HuH-7.5 (cell line): Measurements from ENCODE around the gene HS6ST3.

Source experiments
- DNase-seq: peaks from one replicate; pipeline ENCODE4 v3.0.0; 2011; ENCODE audit warnings: low spot score

The HS6ST3 gene

GRCh38 chr13:96794669-96795068 is 704.8 kb downstream of the HS6ST3 start:
- DNase-seq = no peak

GRCh38 chr13:96795670-96796069 is 705.8 kb downstream of the HS6ST3 start:
- DNase-seq = no peak

GRCh38 chr13:96796091-96796633 is 706.3 kb downstream of the HS6ST3 start:
- DNase-seq = no peak

GRCh38 chr13:96797136-96797535 is 707.2 kb downstream of the HS6ST3 start:
- DNase-seq = no peak

- DNase-seq = no peak
Observed at GRCh38 chr13:96803456-96804100, 713.7 kb downstream of the HS6ST3 start.

GRCh38 chr13:96804174-96804573 is 714.3 kb downstream of the HS6ST3 start:
- no peak for DNase-seq

GRCh38 chr13:96806746-96807145 is 716.8 kb downstream of the HS6ST3 start:
- no peak for DNase-seq

- no peak for DNase-seq
Observed at GRCh38 chr13:96809366-96810096, 719.6 kb downstream of the HS6ST3 start.

- DNase-seq = no peak
Observed at GRCh38 chr13:96810104-96810503, 720.2 kb downstream of the HS6ST3 start.

- no peak for DNase-seq
Observed at GRCh38 chr13:96811049-96811448, 721.1 kb downstream of the HS6ST3 start.

GRCh38 chr13:96816261-96816660 is 726.4 kb downstream of the HS6ST3 start:
- DNase-seq = no peak

- DNase-seq = no peak
Observed at GRCh38 chr13:96816874-96817273, 727.0 kb downstream of the HS6ST3 start.

- DNase-seq = no peak
Observed at GRCh38 chr13:96817336-96817941, 727.5 kb downstream of the HS6ST3 start.

GRCh38 chr13:96819375-96819774 is 729.5 kb downstream of the HS6ST3 start:
- DNase-seq = no peak

GRCh38 chr13:96821381-96821780 is 731.5 kb downstream of the HS6ST3 start:
- DNase-seq = no peak

- DNase-seq = no peak
Observed at GRCh38 chr13:96821971-96822370, 732.1 kb downstream of the HS6ST3 start.

GRCh38 chr13:96822895-96823294 is 733.0 kb downstream of the HS6ST3 start:
- no peak for DNase-seq

- DNase-seq = no peak
Observed at GRCh38 chr13:96824140-96824539, 734.2 kb downstream of the HS6ST3 start.

GRCh38 chr13:96825653-96826052 is 735.7 kb downstream of the HS6ST3 start:
- no peak for DNase-seq

- DNase-seq = no peak
Observed at GRCh38 chr13:96834626-96835025, 744.7 kb downstream of the HS6ST3 start.

GRCh38 chr13:96835546-96835945 is 745.6 kb downstream of the HS6ST3 start:
- no peak for DNase-seq

- no peak for DNase-seq
Observed at GRCh38 chr13:96836733-96837132, 746.8 kb downstream of the HS6ST3 start.

- DNase-seq = no peak
Observed at GRCh38 chr13:96837809-96838208, 747.9 kb downstream of the HS6ST3 start.
